ENCODE data around the gene FAM180B. TPM values are rescaled to one million over a fixed set of nuclear protein-coding genes. Genes with fewer than 3 reads are reported as not detected.
A peak's percentile ranks its signal among the peaks of the same experiment; 100 is the strongest.

FAM180B gene
- total RNA-seq, 1 donor from 2014 or later, result 0.07 TPM

DNA sequence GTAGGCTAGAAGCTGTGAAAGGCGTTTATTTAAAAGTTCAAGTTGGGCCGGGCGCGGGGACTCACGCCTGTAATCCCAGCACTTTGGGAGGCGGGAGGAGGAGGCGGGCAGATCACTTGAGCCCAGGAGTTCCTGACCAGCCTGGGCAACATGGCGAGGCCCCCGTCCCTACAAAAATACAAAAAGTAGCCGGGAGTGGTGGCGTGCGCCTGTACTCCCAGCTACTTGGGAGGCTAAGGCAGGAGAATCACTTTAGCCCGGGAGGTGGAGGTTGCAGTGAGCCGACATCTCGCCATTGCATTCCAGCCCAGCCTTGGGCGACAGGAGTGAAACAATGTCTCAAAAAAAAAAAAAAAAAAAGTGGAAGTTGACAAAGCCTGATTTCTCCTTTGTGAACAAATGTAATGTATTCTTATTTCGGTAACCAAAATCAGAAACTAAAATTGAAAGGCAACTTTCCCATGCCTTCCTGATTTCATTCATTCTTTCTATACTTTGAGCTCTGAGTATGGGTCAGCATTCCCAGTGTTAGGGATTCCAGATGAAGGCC, 20.3 kb upstream of the FAM180B start:
- DNase-seq (ENCODE audit: low read depth, low spot score), result no peak

DNA sequence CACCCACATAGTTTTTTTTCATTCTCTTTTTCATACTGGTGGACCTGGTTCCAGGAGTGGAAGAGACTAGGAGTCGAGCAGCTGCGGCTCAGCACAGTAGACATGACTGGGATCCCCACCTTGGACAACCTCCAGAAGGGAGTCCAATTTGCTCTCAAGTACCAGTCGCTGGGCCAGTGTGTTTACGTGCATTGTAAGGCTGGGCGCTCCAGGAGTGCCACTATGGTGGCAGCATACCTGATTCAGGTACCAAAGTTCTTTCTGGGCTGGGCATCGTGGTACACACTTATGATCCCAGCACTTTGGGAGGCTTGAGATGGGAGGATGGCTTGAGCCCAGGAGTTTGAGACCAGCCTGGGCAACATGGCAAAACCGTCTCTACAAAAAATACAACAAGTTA, 16.8 kb upstream of the FAM180B start:
- no peak for DNase-seq (ENCODE audit: low read depth, low spot score)

DNA sequence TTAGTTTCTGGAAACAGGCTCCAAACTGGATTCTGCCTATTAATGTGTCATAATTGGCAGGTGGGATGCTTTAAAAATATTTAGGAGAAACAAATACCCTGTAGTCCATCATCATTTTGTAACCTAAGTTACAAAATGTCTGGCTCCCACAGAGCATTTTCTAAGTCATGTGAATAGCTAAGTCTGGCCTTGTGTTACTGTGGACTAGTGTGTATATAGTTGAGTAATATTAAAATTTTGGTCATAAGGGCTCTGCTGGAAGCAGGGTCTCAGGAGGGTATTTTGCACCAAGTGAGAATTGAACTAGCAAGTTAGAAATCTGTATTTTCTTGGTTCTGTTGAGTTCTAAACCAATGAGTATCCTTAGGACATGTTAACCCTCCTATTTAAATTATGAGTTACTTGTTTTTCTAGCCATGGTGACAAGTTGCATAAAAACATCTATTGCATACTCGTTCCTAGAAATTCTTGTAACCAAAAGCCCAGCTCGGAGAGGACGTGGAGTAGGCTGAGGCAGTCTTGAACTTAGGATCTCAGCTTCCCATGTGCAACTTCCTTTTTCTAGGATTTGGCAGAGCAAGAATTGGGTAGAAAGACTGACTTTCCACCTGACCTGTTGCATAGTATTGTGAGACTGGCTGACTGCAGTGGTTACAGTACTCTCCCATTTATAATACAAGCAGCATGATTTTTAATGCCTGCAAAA, 15.7 kb upstream of the FAM180B start:
- DNase-seq (ENCODE audit: low read depth, low spot score), result no peak

DNA sequence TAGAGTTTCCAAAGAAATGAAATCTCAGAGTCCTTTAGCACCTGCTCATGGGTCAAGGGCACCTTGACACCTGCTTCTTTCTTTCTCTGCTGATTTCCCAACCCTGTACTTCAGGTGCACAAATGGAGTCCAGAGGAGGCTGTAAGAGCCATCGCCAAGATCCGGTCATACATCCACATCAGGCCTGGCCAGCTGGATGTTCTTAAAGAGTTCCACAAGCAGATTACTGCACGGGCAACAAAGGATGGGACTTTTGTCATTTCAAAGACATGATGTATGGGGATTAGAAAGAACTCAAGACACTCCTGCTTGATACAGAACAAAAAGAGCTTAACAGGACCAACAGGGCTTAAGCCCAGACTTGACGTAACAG, 15.1 kb upstream of the FAM180B start:
- DNase-seq (ENCODE audit: low read depth, low spot score), result no peak

DNA sequence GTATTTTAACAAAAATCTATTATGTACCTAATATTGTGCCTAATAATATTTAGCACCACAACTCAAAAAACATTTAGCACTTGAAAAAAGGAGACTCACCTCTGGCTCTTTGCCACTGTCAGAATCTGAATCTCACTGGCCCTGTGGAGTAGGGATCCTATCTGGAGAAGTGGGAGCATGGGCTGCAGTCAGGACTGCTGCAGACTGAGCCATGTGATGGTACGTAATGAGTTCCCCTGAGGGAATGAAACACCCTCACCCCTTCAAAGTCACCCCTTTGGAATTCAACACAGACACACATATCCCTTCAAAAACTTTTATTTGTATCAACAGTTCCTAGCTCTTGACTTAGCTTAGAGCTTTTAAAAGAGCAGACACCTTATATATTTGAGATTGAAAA, 14.6 kb upstream of the FAM180B start:
- no peak for DNase-seq (ENCODE audit: low read depth, low spot score)

DNA sequence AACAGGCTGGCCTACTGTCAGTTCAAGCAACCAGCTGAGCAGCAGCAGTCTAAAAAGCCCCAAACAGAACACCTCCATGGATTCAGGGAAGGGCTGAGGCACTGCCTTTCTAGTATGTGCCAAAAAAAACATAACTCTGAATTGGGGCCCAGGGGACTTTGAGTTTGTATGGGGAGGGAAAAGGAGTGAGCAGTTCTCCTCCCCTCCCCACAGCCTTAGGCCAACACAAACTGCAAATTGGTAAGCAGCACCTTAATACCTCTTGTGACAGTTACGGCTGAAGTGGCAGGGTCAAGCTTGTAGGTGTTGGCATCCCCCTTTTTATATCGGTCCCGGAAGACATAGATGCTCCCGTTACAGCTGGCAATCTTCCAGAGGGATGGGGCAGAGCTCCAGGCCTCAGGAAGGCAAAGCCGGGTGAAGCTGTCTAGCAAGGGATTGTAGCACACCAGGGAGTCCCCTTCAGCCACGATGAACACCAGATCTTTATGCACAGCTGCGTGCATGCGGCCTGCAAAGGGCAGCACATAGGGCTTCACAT, 13.7 kb upstream of the FAM180B start:
- DNase-seq (ENCODE audit: low read depth, low spot score), result no peak

DNA sequence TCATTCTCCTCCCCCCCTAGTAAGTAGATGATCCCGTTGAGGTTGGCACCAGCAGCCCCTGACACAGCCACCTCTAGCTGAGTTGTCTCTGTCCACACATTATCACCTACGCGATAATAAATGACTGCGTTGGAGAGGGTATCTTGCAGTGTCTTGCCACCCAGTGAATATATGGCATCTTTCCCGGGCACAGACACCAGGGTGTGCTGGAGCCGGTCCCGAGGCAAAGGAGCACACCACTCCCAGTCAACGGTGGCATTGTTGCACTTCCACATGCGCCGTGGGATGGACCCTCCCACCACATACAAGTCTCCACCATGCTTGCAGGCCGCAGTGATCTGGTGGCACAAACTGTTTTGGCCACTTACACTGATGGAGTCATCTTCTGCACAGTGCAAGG, 13.2 kb upstream of the FAM180B start:
- DNase-seq (ENCODE audit: low read depth, low spot score), result no peak

DNA sequence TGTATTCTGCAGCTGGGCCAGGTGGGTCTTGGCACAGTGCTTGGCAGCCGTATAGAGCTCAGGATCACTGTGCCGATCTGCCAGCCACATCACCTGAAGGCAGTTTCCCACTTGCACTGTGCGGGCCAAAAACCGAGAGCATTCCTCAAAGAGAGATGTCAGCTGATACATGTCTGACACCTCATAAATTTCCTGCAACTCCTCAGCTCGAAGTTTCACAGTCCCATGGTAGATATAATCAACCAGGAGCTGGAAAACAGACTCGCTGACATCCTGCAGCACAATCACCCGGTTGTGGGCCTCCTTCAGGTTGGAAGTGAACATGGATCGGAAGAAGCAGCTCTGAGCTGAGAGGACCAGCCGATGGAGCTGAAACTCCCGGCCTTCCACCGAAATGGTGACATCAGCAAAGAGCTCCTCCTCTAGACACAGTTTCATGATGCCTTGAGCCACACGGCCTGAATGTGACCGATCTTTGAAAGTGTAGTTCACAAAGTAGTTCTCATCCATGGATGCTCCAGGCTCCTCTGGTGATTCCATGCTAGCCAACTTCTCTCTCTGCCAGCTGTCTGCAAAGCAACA, 8.9 kb upstream of the FAM180B start:
- DNase-seq (ENCODE audit: low read depth, low spot score), result no peak

DNA sequence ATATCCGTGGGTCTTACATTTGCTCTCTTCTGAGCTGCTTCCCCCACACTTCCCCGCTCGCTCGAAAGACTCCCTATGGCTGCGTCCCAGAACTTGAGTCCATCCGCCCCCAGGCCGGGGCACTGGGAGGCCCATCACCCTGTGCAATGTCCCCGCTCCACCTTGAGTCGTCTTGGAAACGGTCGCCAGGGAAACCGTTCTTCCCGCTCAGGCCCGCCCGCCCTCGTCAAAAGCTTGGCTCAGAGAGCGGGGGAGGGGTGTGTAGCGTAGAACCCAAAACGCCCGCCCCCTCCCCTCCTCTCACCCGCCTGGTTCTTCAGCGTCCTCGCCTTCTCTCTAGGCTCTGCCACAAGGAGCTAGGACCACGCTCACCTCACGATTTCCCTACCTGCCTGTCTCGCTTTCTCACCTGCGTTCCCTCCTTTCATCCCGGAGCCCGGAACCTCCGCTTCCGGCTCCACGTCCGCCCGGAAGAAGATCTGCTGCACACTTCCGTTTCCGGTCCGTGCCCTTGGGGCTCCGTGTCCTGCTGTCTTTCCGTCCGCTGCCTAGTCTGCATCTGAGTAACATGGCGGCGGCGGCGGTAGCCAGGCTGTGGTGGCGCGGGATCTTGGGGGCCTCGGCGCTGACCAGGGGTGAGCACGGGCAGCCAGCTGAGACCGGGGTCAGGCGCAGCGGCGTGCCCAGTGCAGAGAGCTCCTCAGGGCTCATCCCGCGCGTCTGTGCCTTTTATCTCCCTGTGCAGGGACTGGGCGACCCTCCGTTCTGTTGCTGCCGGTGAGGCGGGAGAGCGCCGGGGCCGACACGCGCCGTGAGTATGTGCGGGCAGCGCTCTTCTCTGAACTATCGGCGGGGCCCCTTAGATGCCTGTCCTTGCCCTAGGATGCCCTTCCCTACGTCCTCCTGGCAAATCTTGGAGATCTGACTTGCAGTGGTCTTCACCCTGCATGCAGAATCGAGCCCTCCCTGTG, 7.7 kb upstream of the FAM180B start, which contains the start of the genes KBTBD4 and NDUFS3:
KBTBD4 (minus strand) TSS at position 447 of the 971 bp plus-strand sequence; CDS start at position 428, 19 bp downstream.
NDUFS3 (plus strand) TSS at position 551 of the 971 bp plus-strand sequence; CDS start at position 569, 18 bp downstream.
- peak; percentile 67 for DNase-seq (ENCODE audit: low read depth, low spot score)

DNA sequence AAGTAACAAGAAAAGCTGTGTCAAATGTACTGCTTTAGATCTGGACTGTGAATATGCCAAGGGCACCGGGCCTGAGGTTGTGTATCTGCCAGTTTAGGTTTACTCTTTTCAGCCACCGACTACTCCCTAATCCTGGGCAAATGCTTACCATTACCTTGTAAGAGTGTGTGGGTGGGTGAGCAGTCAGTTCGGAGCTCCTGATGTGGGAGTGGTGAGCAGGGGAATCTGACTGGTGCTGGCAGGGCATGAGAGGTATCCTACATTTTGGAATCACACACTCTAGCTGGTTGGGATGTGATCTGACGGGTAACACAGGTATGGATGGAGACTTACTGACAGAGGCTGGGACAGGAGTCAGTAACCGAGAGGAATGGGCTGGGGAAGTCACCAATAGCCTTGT, 2.6 kb upstream of the FAM180B start:
- no peak for DNase-seq (ENCODE audit: low read depth, low spot score)

DNA sequence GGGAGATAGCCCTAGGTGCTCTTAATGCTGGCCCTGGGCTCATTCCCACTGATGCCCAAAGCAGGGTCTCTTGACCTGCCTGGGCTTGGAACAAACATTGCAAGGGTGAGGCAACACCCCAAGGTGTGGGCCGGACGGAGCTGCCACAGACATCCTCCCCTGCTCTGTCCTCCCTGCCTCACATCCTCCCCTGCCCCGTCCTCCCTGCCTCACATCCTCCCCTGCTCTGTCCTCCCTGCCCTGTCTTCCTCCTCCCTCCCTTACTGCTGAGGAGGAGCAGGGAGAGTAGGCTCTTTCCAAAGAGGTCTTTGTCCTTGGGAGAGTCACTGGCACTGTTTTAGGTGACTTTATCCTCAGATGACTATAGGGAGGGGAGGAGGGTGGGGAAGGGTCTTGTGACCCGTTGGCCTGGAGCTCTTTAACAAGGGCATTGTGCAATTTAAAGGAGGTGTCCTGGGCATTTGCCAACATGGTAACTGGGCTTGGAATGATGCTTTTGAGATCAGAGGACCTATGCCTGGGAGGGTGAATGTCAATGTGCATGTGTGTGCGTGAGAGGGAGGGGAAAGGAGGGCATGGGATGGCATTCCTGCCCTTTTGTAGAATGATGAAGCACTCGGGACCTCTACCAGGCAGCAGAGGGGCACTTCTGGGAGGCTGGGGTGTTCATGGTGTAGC, 700 bp downstream of the FAM180B start:
- DNase-seq (ENCODE audit: low read depth, low spot score), result no peak

DNA sequence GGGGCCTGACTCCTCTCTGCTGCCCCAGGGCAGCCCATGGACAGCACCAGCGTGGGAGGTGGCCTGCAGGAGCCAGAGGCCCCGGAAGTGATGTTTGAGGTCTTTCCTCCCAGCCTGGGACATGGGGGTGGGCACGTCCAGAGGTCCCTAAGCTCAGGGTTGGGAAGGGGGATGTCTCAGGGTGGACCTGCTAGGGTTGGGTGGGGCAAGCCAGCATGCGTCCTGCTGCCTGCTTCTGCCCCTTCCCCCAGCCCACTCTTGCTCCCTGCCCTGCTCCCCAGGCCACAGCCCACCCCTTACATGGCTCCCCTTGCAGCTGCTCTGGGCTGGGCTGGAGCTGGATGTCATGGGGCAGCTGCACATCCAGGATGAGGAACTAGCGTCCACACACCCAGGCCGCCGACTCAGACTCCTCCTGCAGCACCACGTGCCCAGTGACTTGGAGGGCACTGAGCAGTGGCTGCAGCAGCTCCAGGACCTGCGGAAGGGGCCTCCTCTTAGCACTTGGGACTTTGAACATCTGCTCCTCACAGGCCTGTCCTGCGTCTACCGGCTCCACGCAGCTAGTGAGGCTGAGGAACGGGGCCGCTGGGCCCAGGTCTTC, 1.3 kb downstream of the FAM180B start:
- no peak for DNase-seq (ENCODE audit: low read depth, low spot score)

DNA sequence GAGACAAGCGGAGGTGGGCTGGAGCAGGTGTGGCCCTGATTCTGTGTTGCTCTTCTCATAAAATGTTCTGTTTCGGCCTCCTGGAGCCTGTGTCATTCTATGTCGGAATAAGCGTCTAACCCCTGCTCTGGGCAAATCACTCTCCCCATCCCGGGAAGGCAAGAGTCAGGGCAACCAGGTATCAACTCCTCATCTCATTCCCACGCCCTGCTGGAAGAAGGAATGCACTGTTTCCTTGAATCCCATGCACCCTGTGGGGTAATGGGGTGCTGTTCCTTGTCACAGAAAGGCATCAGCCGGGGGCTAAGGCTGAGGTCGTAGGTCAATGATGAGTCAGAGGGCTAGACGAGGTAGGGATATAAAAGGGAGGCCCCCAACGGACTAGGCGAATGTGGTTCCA, 2.6 kb downstream of the FAM180B start:
- DNase-seq (ENCODE audit: low read depth, low spot score), result no peak

DNA sequence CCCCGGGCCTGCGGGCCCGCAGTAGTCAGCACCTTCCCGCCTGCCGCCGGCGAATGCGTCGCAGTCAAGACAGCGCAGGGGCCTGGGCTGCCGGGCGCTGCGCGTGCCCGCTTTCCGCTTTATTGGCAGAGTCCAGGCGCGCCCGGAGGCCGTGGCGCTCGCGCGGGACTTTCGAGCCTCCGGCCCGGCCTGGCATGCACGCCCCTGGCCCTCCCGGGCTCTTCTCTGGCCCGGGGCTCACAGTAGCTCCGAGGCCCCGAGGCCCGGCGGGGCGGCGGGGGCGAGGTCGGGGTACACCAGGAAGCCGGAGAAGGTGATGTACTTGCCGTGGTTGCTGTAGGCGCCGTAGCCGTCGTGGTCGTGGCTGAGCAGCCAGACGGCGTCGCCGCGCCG, 3.1 kb downstream of the FAM180B start:
- no peak for DNase-seq (ENCODE audit: low read depth, low spot score)

DNA sequence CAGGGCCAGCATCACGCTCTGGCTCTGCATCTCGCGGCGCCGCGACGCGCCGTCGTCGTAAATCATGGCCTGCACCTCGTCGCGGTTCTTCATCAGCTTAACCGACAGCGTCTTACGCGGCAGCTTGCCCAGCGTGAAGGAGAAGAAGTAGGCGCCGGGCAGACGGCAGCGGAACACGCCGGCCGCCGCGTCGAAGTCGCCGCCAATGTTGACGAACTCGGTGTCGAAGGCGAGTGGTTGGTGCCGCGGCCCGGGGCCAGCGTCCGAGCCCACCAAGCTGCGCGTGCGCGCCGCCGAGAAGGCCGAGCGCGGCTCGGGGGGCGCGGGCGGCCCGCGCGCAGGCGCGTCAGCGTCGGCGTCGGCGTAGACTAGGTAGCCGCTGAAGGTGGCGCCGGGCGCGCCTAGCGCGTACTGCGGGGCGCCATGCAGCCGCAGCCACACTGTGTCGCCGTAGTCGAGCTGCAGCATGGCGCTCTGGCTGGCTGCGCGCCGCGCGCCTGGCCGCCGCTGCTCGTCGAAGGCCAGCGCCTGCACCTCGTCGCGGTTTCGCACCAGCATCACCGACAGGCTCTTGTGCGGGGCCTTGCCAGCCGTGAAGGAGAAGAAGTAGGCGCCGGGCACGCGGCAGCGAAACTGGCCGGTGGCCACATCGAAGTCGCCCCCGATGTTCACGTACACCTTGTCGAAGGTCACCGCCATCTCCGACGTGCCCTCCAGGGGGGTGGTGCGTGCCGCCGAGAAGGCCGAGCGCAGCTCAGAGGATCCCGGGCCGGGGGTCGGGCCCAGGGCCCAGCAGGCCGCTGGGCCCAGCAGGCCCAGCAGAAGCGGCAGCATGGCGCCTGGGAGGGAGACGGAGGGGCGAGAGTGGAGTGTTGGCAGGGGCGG, 3.7 kb downstream of the FAM180B start:
- DNase-seq (ENCODE audit: low read depth, low spot score), result no peak

DNA sequence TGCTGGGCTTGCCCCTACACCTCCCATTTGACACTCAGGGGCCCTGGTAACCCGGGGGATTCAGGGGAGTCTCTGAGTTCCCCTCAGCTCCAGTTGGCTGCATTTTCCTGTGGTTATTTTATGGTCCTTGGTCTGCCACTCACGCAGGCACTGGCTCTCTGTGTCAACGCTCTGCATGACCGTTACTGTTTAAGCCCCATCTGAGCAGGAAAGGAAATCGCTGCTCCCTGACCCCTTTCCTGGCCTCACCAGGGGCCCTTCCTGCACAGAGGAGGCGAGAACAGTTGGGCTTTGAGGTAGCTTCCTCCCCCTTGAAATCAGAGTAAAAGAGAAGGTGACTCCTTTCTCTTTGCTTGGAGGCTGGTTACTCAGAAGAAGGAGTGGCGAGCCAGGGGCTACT, 5.3 kb downstream of the FAM180B start:
- peak; percentile 24 for DNase-seq (ENCODE audit: low read depth, low spot score)

DNA sequence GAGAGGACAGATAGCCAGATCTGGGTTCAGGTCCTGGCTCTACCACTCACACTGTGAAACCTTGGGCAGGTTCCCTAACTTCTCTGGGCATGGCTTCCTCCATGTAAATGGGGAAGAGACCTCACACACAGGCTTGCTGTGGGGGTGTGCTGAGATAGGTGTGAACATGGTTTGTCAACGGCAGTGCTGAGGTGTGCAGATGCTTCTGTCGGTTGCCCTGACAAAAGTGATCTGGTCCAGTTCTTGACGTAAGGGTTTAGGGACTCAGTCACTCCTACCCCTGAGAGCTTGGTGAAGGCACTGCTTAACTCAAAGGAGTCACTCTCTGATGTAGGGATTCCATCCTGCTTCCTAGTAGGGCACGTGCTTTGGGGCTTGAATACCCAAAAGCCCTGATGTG, 5.8 kb downstream of the FAM180B start:
- no peak for DNase-seq (ENCODE audit: low read depth, low spot score)

DNA sequence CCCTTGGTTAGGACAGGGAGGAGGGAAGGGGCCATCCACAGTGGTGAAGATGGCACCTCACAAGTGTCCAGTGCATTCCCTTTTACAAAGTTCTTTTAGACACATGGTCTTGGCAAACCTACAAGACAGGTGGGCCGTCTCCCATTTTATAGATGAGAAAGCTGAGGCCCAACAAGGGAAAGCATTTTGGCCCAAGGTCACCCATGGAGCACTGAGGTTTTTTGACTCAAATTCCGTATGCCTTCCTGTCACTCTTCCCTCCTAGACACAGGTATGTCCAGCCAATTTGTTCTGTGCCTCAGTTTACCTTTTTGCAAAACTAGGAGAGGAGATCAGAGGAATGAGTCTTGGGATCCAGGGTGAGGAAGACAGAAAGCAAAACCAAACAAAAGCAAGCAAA, 6.5 kb downstream of the FAM180B start:
- no peak for DNase-seq (ENCODE audit: low read depth, low spot score)

DNA sequence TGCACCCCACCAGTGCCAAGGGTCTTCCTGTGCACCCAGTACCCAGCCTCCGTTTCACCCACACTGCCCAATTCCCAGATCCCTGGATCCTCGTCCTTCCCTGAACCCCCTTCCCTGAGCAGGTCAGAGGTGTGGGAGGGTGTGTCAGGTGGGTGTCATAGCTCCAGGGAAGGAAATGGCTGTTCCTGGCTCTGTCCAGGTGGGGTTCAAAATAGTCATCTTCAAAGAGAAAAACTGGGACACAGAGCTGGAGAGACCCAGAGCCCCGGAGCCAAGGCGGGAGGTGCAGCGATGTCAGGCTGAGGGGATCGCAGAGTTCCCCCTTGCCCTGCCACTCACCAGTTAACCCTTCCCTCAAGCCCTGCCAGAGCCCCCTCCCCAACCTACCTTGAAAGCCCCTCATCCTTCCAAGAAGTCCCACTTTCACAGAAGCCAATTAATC, 7.0 kb downstream of the FAM180B start:
- DNase-seq (ENCODE audit: low read depth, low spot score), result no peak
